Cardiac muscle cell (in vitro differentiated cells and primary cell): ENCODE results near the gene TTC28. TPM values are rescaled to one million over a fixed set of nuclear protein-coding genes. Genes with fewer than 3 reads are reported as not detected.
A peak's percentile ranks its signal among the peaks of the same experiment; 100 is the strongest.

ENCODE experiments used
- DNase-seq, 2 donors: peaks; one replicate each; pipeline versions ENCODE4 v3.0.0 to v3.0.0-alpha.2; 2010 to 2017; ENCODE audit warnings: low read depth in 1 of 2, low spot score in 1 of 2
- H3K27ac ChIP-seq: fragments of 200-600 bp; sonication (generic); 2 replicates; pipeline ENCODE4 v1.5.1; 2016
- H3K27me3 ChIP-seq: fragments of 200-600 bp; sonication (generic); 2 replicates; pipeline ENCODE4 v1.6.0; 2016; ENCODE audit warnings: control low read depth
- H3K36me3 ChIP-seq: fragments of 200-600 bp; sonication (generic); 2 replicates; pipeline ENCODE4 v1.5.1; 2016; ENCODE audit warnings: control low read depth
- H3K4me1 ChIP-seq: fragments of 200-600 bp; sonication (generic); 2 replicates; pipeline ENCODE4 v1.8.1; 2017; ENCODE audit warnings: low read depth, mild to moderate bottlenecking, mixed run types
- H3K4me3 ChIP-seq: fragments of 200-600 bp; sonication (generic); 2 replicates; pipeline ENCODE4 v1.5.1; 2016; ENCODE audit warnings: mild to moderate bottlenecking
- H3K9me3 ChIP-seq: fragments of 200-600 bp; sonication (generic); 2 replicates; pipeline ENCODE4 v1.5.1; 2017; ENCODE audit warnings: low read depth, mild to moderate bottlenecking, control low read depth
- CTCF ChIP-seq: IDR thresholded peaks from 2 replicates; pipeline ENCODE4 v1.5.1; 2012; ENCODE audit warnings: low read depth, mild to moderate bottlenecking, low read length
- polyA plus RNA-seq: library from polyadenylated mRNA; unstranded; fragments of >200 nt; fragmentation: Nextera tagmentation; extraction: Ambion mirVana; gene quantifications from 2 replicates; pipeline ENCODE4 v1.2.1, GENCODE V29; 2016
- total RNA-seq: library from RNA; depleted of rRNA; stranded (reverse); fragments of >200 nt; gene quantifications from 2 replicates; pipeline ENCODE4 v1.2.3, GENCODE V29; 2016

TTC28 gene
- total and polyA plus RNA-seq, 2 experiments from 2014 or later, result 27.3 to 109 TPM

GRCh38 chr22:28102151-28102812 is 577.4 kb downstream of the TTC28 start:
- no peak for DNase-seq
- no peak overlapping the region for H3K4me3 ChIP-seq
- no peaks in the 10 kb centered on the region for H3K27me3 ChIP-seq
- H3K4me1 ChIP-seq, result peaks cover 17% of the 10 kb centered on the region
- H3K36me3 ChIP-seq, result peaks cover 15% of the 10 kb centered on the region
- no peak for TF ChIP-seq CTCF
- no peaks in the 10 kb centered on the region for H3K9me3 ChIP-seq
- no peak overlapping the region for H3K27ac ChIP-seq

- H3K27ac ChIP-seq, result no peak overlapping the region
- H3K4me3 ChIP-seq, result no peak overlapping the region
- DNase-seq, result no peak
- H3K4me1 ChIP-seq, result no peaks in the 10 kb centered on the region
- H3K27me3 ChIP-seq, result no peaks in the 10 kb centered on the region
- TF ChIP-seq CTCF, result no peak
- no peaks in the 10 kb centered on the region for H3K9me3 ChIP-seq
- peaks cover 21% of the 10 kb centered on the region for H3K36me3 ChIP-seq
These were observed 582.0 kb downstream of the TTC28 start for GRCh38 chr22:28097627-28098026.

GRCh38 chr22:28096161-28096560 is 583.5 kb downstream of the TTC28 start:
- TF ChIP-seq CTCF, result no peak
- Histone ChIP-seq H3K4me3 (no peak overlapping the region), H3K27ac (peak overlapping the region; percentile 32), H3K9me3 (no peaks in the 10 kb centered on the region), H3K4me1 (no peaks in the 10 kb centered on the region), H3K36me3 (peaks cover 26% of the 10 kb centered on the region), H3K27me3 (no peaks in the 10 kb centered on the region)
- DNase-seq, result no peak

GRCh38 chr22:28095316-28096095 is 584.1 kb downstream of the TTC28 start:
- H3K9me3 ChIP-seq, result no peaks in the 10 kb centered on the region
- DNase-seq, result no peak
- TF ChIP-seq CTCF, result no peak
- H3K27ac ChIP-seq, result peak overlapping the region; percentile 32
- peaks cover 26% of the 10 kb centered on the region for H3K36me3 ChIP-seq
- H3K4me3 ChIP-seq, result no peak overlapping the region
- H3K27me3 ChIP-seq, result no peaks in the 10 kb centered on the region
- no peaks in the 10 kb centered on the region for H3K4me1 ChIP-seq

GRCh38 chr22:28094771-28095170 is 584.9 kb downstream of the TTC28 start:
- Histone ChIP-seq H3K9me3 (no peaks in the 10 kb centered on the region), H3K36me3 (peaks cover 20% of the 10 kb centered on the region), H3K4me3 (no peak overlapping the region), H3K27ac (no peak overlapping the region), H3K27me3 (no peaks in the 10 kb centered on the region), H3K4me1 (no peaks in the 10 kb centered on the region)
- no peak for DNase-seq
- TF ChIP-seq CTCF, result no peak
